GM23338 (cell line): ENCODE results near the gene MED28. TPM values are rescaled to one million over a fixed set of nuclear protein-coding genes. Genes with fewer than 3 reads are reported as not detected.

ENCODE experiments used
- ATAC-seq: fragments of 200-7000 bp; cut with Tn5 transposase; 3 replicates; pipeline ENCODE4 v1.9.1; 2020
- DNase-seq: peaks from one replicate; pipeline ENCODE4 v3.0.0-alpha.2; 2015; ENCODE audit warnings: low spot score
- H2AFZ ChIP-seq: fragments of 200-600 bp; sonication (generic); 2 replicates; pipeline ENCODE4 v1.8.0; 2016; ENCODE audit warnings: antibody characterized with exemption, mild to moderate bottlenecking, moderate library complexity
- H3F3A ChIP-seq: fragments of 200-600 bp; sonication (generic); replicated peaks from 2 replicates; pipeline ENCODE4 v1.8.0; 2017; ENCODE audit warnings: antibody characterized with exemption, mixed run types, low read depth
- H3K27ac ChIP-seq: fragments of 200-600 bp; sonication (generic); 2 replicates; pipeline ENCODE4 v1.6.1; 2016; ENCODE audit warnings: low read depth
- H3K27me3 ChIP-seq: fragments of 200-600 bp; sonication (generic); 2 replicates; pipeline ENCODE4 v1.8.0; 2016; ENCODE audit warnings: mild to moderate bottlenecking, mixed run types, moderate library complexity; ENCODE audit not compliant: insufficient read depth
- H3K36me3 ChIP-seq: fragments of 200-600 bp; sonication (generic); 2 replicates; pipeline ENCODE4 v1.8.0; 2016; ENCODE audit warnings: mild to moderate bottlenecking; ENCODE audit not compliant: insufficient read depth
- H3K4me1 ChIP-seq: fragments of 200-600 bp; sonication (generic); 2 replicates; pipeline ENCODE4 v1.8.0; 2016; ENCODE audit warnings: mild to moderate bottlenecking, moderate library complexity; ENCODE audit not compliant: insufficient read depth
- H3K4me2 ChIP-seq: fragments of 200-600 bp; sonication (generic); 2 replicates; pipeline ENCODE4 v1.7.1; 2017; ENCODE audit warnings: mixed run types
- H3K4me3 ChIP-seq: fragments of 200-600 bp; sonication (generic); 2 replicates; pipeline ENCODE4 v1.6.1; 2016; ENCODE audit warnings: mixed run types
- H3K79me2 ChIP-seq: fragments of 200-600 bp; sonication (generic); replicated peaks from 2 replicates; pipeline ENCODE4 v1.8.0; 2017; ENCODE audit warnings: mild to moderate bottlenecking; ENCODE audit not compliant: insufficient read depth
- H3K9me2 ChIP-seq: fragments of 200-600 bp; sonication (generic); 2 replicates; pipeline ENCODE4 v1.8.0; 2017; ENCODE audit not compliant: insufficient read depth
- H4K20me1 ChIP-seq: fragments of 200-600 bp; sonication (generic); replicated peaks from 2 replicates; pipeline ENCODE4 v1.8.0; 2017; ENCODE audit warnings: mild to moderate bottlenecking; ENCODE audit not compliant: insufficient read depth
- H3K27ac Mint-ChIP-seq: 2 replicates; pipeline ENCODE4 v1.8.0; 2020; ENCODE audit warnings: inconsistent platforms, mild to moderate bottlenecking, moderate library complexity, mixed read lengths
- H3K27me3 Mint-ChIP-seq: 3 replicates; pipeline ENCODE4 v1.8.0; 2022; ENCODE audit warnings: low read depth, mild to moderate bottlenecking, moderate library complexity, mixed read lengths, inconsistent platforms; ENCODE audit not compliant: insufficient read depth, poor library complexity
- H3K36me3 Mint-ChIP-seq: 3 replicates; pipeline ENCODE4 v1.8.0; 2021; ENCODE audit warnings: low read depth, mild to moderate bottlenecking, inconsistent platforms, moderate library complexity, mixed read lengths
- H3K4me1 Mint-ChIP-seq: 3 replicates; pipeline ENCODE4 v1.8.0; 2020; ENCODE audit warnings: mild to moderate bottlenecking, inconsistent platforms, mixed read lengths
- H3K4me3 Mint-ChIP-seq: 3 replicates; pipeline ENCODE4 v1.8.0; 2021; ENCODE audit warnings: moderate library complexity, mild to moderate bottlenecking, inconsistent platforms, mixed read lengths
- H3K9me3 Mint-ChIP-seq: 3 replicates; pipeline ENCODE4 v1.8.0; 2020; ENCODE audit warnings: moderate library complexity, mild to moderate bottlenecking, inconsistent platforms, mixed read lengths
- CREB1 ChIP-seq: fragments of 250-450 bp; sonication (Bioruptor Pico); IDR thresholded peaks from 2 replicates; pipeline ENCODE4 v1.5.0; 2020; ENCODE audit warnings: low read depth, mild to moderate bottlenecking, moderate library complexity
- EZH2 ChIP-seq: fragments of 200-600 bp; sonication (generic); IDR thresholded peaks from one replicate; pipeline ENCODE4 v1.8.0; 2017; ENCODE audit warnings: antibody characterized with exemption, mild to moderate bottlenecking, low read depth; ENCODE audit not compliant: unreplicated experiment
- EZH2phosphoT487 ChIP-seq: fragments of 200-600 bp; sonication (generic); IDR thresholded peaks from one replicate; pipeline ENCODE4 v1.8.1; 2018; ENCODE audit warnings: antibody characterized with exemption; ENCODE audit not compliant: unreplicated experiment
- JUNB ChIP-seq: IDR thresholded peaks from one replicate; pipeline ENCODE4 v1.6.1; 2016; ENCODE audit warnings: antibody characterized with exemption; ENCODE audit not compliant: unreplicated experiment
- NANOG ChIP-seq: IDR thresholded peaks from 2 replicates; pipeline ENCODE4 v1.6.1; 2016; ENCODE audit warnings: antibody characterized with exemption, borderline replicate concordance
- POLR2AphosphoS5 ChIP-seq: IDR thresholded peaks from 2 replicates; pipeline ENCODE4 v1.6.1; 2016; ENCODE audit warnings: antibody characterized with exemption, low read depth
- STAT1 ChIP-seq: IDR thresholded peaks from one replicate; pipeline ENCODE4 v1.6.1; 2016; ENCODE audit warnings: antibody characterized with exemption; ENCODE audit not compliant: unreplicated experiment
- ZNF114 ChIP-seq: fragments of 250-450 bp; sonication (Bioruptor Pico); IDR thresholded peaks from 2 replicates; pipeline ENCODE4 v1.5.0; 2020; ENCODE audit warnings: mild to moderate bottlenecking, moderate library complexity
- ZNF331 ChIP-seq: fragments of 250-450 bp; sonication (Bioruptor Pico); IDR thresholded peaks from 2 replicates; pipeline ENCODE4 v1.5.0; 2020; ENCODE audit warnings: low read depth, mild to moderate bottlenecking, moderate library complexity
- polyA plus RNA-seq: library from polyadenylated mRNA; unstranded; fragments of >200 nt; fragmentation: Nextera tagmentation; extraction: Ambion mirVana; gene quantifications from 2 replicates; pipeline ENCODE4 v1.2.1, GENCODE V29; 2016
- total RNA-seq: library from RNA; depleted of rRNA; stranded (reverse); fragments of >200 nt; shearing (Covaris generic); gene quantifications from 2 replicates; pipeline ENCODE4 v1.2.3, GENCODE V29; 2014
- TF ChIP-seq, protein P1 (sequence below): fragments of 250-450 bp; sonication (Bioruptor Pico); IDR thresholded peaks from 2 replicates; pipeline ENCODE4 v1.5.0; 2020; ENCODE audit warnings: mild to moderate bottlenecking, moderate library complexity
- TF ChIP-seq, protein P2 (sequence below): IDR thresholded peaks from one replicate; pipeline ENCODE4 v1.6.1; 2018; ENCODE audit warnings: antibody characterized with exemption; ENCODE audit not compliant: unreplicated experiment
- TF ChIP-seq, protein P3 (sequence below): IDR thresholded peaks from 2 replicates; pipeline ENCODE4 v1.6.1; 2016; ENCODE audit warnings: antibody characterized with exemption
- TF ChIP-seq, protein P4 (sequence below), 2 experiments: fragments of 200-600 bp in 1 of 2; sonication (generic) in 1 of 2; conservative IDR thresholded peaks; 2 replicates each; pipeline versions ENCODE4 v1.5.1 to v1.6.1; 2016 to 2017; ENCODE audit warnings: antibody characterized with exemption in 2 of 2, low read depth in 2 of 2, mild to moderate bottlenecking in 2 of 2, moderate library complexity in 1 of 2

The MED28 gene
- total and polyA plus RNA-seq, 2 experiments from 2014 or later: 24.0 to 60.9 TPM

DNA sequence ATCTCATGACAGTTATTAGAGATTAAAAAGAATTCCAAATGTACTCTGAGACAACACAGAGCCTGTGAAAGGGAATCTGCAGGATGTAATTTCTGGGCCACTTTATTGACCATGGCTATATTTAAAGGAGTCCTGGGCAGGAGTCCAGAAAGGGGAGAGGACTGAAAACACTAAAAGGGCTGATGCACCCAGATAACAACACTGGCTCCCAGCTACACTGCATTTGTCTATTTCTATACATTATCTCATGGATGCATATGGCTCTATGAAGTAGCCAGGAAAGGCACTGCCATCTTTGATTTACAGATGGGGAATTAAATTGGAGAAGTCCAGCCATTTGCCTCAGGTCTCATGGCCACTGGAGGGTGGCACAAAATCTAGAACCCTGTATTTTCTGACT lies 56.0 kb downstream of the MED28 start:
- Histone ChIP-seq H4K20me1 (no peaks in the 10 kb centered on the region), H3K4me1 (no peaks in the 10 kb centered on the region), H3K4me3 (no peak overlapping the region), H3F3A (no peaks in the 10 kb centered on the region), H3K27me3 (no peaks in the 10 kb centered on the region), H3K9me2 (no peaks in the 10 kb centered on the region), H3K79me2 (no peaks in the 10 kb centered on the region), H3K27ac (no peak overlapping the region), H3K4me2 (no peak overlapping the region), H2AFZ (no peak overlapping the region), H3K36me3 (no peaks in the 10 kb centered on the region)
- Mint-ChIP-seq H3K27me3 (peaks cover 5% of the 10 kb centered on the region), H3K9me3 (peaks cover 4% of the 10 kb centered on the region; the same call in 2 of the 3 replicates), H3K36me3 (no peaks in the 10 kb centered on the region), H3K27ac (no peak overlapping the region), H3K4me1 (peaks cover 5% of the 10 kb centered on the region; the same call in 2 of the 3 replicates), H3K4me3 (no peak overlapping the region)
- TF ChIP-seq, protein P1, sequence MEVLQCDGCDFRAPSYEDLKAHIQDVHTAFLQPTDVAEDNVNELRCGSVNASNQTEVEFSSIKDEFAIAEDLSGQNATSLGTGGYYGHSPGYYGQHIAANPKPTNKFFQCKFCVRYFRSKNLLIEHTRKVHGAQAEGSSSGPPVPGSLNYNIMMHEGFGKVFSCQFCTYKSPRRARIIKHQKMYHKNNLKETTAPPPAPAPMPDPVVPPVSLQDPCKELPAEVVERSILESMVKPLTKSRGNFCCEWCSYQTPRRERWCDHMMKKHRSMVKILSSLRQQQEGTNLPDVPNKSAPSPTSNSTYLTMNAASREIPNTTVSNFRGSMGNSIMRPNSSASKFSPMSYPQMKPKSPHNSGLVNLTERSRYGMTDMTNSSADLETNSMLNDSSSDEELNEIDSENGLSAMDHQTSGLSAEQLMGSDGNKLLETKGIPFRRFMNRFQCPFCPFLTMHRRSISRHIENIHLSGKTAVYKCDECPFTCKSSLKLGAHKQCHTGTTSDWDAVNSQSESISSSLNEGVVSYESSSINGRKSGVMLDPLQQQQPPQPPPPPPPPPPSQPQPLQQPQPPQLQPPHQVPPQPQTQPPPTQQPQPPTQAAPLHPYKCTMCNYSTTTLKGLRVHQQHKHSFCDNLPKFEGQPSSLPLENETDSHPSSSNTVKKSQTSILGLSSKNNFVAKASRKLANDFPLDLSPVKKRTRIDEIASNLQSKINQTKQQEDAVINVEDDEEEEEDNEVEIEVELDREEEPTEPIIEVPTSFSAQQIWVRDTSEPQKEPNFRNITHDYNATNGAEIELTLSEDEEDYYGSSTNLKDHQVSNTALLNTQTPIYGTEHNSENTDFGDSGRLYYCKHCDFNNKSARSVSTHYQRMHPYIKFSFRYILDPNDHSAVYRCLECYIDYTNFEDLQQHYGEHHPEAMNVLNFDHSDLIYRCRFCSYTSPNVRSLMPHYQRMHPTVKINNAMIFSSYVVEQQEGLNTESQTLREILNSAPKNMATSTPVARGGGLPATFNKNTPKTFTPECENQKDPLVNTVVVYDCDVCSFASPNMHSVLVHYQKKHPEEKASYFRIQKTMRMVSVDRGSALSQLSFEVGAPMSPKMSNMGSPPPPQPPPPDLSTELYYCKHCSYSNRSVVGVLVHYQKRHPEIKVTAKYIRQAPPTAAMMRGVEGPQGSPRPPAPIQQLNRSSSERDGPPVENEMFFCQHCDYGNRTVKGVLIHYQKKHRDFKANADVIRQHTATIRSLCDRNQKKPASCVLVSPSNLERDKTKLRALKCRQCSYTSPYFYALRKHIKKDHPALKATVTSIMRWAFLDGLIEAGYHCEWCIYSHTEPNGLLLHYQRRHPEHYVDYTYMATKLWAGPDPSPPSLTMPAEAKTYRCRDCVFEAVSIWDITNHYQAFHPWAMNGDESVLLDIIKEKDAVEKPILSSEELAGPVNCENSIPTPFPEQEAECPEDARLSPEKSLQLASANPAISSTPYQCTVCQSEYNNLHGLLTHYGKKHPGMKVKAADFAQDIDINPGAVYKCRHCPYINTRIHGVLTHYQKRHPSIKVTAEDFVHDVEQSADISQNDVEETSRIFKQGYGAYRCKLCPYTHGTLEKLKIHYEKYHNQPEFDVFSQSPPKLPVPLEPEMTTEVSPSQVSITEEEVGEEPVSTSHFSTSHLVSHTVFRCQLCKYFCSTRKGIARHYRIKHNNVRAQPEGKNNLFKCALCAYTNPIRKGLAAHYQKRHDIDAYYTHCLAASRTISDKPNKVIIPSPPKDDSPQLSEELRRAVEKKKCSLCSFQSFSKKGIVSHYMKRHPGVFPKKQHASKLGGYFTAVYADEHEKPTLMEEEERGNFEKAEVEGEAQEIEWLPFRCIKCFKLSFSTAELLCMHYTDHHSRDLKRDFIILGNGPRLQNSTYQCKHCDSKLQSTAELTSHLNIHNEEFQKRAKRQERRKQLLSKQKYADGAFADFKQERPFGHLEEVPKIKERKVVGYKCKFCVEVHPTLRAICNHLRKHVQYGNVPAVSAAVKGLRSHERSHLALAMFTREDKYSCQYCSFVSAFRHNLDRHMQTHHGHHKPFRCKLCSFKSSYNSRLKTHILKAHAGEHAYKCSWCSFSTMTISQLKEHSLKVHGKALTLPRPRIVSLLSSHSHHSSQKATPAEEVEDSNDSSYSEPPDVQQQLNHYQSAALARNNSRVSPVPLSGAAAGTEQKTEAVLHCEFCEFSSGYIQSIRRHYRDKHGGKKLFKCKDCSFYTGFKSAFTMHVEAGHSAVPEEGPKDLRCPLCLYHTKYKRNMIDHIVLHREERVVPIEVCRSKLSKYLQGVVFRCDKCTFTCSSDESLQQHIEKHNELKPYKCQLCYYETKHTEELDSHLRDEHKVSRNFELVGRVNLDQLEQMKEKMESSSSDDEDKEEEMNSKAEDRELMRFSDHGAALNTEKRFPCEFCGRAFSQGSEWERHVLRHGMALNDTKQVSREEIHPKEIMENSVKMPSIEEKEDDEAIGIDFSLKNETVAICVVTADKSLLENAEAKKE (CRISPR knock-in tag): no peak
- TF ChIP-seq ZNF331 (CRISPR knock-in tag) (no peak), CREB1 (CRISPR knock-in tag) (no peak), POLR2AphosphoS5 (no peak), NANOG (no peak), JUNB (no peak), ZNF114 (CRISPR knock-in tag) (no peak), STAT1 (no peak), EZH2 (no peak), EZH2phosphoT487 (no peak)
- TF ChIP-seq, protein P2, sequence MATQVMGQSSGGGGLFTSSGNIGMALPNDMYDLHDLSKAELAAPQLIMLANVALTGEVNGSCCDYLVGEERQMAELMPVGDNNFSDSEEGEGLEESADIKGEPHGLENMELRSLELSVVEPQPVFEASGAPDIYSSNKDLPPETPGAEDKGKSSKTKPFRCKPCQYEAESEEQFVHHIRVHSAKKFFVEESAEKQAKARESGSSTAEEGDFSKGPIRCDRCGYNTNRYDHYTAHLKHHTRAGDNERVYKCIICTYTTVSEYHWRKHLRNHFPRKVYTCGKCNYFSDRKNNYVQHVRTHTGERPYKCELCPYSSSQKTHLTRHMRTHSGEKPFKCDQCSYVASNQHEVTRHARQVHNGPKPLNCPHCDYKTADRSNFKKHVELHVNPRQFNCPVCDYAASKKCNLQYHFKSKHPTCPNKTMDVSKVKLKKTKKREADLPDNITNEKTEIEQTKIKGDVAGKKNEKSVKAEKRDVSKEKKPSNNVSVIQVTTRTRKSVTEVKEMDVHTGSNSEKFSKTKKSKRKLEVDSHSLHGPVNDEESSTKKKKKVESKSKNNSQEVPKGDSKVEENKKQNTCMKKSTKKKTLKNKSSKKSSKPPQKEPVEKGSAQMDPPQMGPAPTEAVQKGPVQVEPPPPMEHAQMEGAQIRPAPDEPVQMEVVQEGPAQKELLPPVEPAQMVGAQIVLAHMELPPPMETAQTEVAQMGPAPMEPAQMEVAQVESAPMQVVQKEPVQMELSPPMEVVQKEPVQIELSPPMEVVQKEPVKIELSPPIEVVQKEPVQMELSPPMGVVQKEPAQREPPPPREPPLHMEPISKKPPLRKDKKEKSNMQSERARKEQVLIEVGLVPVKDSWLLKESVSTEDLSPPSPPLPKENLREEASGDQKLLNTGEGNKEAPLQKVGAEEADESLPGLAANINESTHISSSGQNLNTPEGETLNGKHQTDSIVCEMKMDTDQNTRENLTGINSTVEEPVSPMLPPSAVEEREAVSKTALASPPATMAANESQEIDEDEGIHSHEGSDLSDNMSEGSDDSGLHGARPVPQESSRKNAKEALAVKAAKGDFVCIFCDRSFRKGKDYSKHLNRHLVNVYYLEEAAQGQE: no peak
- TF ChIP-seq, protein P3, sequence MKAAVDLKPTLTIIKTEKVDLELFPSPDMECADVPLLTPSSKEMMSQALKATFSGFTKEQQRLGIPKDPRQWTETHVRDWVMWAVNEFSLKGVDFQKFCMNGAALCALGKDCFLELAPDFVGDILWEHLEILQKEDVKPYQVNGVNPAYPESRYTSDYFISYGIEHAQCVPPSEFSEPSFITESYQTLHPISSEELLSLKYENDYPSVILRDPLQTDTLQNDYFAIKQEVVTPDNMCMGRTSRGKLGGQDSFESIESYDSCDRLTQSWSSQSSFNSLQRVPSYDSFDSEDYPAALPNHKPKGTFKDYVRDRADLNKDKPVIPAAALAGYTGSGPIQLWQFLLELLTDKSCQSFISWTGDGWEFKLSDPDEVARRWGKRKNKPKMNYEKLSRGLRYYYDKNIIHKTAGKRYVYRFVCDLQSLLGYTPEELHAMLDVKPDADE: no peak
- TF ChIP-seq, protein P4, sequence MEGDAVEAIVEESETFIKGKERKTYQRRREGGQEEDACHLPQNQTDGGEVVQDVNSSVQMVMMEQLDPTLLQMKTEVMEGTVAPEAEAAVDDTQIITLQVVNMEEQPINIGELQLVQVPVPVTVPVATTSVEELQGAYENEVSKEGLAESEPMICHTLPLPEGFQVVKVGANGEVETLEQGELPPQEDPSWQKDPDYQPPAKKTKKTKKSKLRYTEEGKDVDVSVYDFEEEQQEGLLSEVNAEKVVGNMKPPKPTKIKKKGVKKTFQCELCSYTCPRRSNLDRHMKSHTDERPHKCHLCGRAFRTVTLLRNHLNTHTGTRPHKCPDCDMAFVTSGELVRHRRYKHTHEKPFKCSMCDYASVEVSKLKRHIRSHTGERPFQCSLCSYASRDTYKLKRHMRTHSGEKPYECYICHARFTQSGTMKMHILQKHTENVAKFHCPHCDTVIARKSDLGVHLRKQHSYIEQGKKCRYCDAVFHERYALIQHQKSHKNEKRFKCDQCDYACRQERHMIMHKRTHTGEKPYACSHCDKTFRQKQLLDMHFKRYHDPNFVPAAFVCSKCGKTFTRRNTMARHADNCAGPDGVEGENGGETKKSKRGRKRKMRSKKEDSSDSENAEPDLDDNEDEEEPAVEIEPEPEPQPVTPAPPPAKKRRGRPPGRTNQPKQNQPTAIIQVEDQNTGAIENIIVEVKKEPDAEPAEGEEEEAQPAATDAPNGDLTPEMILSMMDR (conservative IDR thresholded peaks at IDR 0.05; ENCODE audit: low read depth in 2 of 2): no peak
- DNase-seq: no peak
- no peak for ATAC-seq
